GM19099 (cell line): Measurements from ENCODE around the gene TIGD1.
A peak's percentile ranks its signal among the peaks of the same experiment; 100 is the strongest.

Experiments
- POLR2A ChIP-seq: IDR thresholded peaks from 3 replicates; pipeline ENCODE4 v1.6.1; 2011; ENCODE audit warnings: low read depth; ENCODE audit not compliant: insufficient read length; ENCODE audit errors: extremely low read depth

The TIGD1 gene

DNA sequence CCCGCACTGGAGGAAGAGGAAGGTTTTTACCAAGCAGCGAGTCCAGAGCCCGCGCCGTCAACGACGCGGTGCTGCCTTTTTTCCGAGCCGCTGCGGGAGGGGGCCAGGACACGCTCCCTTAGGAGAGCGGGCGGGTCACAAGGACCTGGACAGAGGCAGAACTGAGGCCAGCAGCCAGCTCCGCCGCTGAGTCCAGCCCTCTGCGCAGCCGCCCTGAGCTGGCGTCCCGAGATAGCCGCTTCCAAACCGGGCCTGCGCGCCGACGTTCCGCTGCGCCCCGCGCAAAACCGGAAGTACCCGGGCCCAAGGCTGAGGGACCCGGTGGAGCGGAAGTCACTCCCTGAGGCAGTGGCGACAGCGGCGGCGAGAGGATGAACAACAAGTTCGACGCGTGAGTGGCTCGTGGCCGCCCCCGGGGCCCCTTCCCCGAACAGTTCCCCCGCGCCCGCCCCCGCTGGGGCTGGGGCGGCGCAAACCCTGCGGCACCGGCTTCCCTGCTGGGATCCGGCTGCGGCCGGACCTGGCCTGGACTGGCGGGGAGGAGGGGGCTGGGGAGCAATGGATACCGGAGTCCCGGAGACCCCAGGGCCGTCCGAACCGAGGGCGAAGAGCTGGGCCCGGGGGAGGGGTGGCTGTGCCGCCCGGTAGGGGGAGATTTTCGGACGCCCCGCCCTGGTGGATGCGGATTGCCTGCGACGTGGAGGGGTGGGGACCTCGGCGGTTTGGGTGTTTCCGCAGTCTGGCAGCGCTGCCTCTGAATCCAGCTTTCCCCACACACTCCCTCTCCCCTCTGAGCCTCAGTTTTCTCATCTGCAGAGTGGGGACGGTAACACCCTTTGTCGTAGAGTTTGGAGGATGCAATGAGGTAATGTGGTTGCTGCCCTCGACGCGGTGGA, at the start of gene TIGD1, which contains the start of gene EIF4E2:
TSS of gene TIGD1 (minus strand) at position 204 of the 896 bp plus-strand sequence. CDS start 675 bp downstream, outside the sequence.
TSS of gene EIF4E2 (plus strand) at position 336 of the 896 bp plus-strand sequence. CDS start at position 372, 36 bp downstream.
- TF ChIP-seq POLR2A, result peak; percentile 94

DNA sequence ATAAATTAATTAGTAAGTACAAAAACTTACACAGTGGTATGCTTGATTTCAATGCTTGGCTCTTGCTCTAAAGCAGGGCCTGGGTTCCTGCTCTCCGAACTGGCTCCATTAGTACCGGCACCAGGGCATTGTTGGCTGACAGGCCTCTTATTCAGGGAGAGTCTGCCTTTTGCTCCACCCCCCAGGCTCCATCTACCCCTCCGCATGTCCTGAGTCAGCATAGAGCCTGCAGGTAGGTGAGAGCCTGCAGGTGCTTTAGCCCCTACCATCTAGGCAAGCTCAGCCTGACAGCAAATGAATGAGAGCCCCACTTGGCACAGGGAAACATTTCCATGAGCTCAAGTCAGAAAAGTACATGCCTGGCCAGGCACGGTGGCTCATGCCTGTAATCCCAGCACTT, 47.9 kb upstream of the TIGD1 start:
- TF ChIP-seq POLR2A, result no peak

- no peak for TF ChIP-seq POLR2A
Measured at GRCh38 chr2:232597362-232598079, 47.2 kb upstream of the TIGD1 start.

DNA sequence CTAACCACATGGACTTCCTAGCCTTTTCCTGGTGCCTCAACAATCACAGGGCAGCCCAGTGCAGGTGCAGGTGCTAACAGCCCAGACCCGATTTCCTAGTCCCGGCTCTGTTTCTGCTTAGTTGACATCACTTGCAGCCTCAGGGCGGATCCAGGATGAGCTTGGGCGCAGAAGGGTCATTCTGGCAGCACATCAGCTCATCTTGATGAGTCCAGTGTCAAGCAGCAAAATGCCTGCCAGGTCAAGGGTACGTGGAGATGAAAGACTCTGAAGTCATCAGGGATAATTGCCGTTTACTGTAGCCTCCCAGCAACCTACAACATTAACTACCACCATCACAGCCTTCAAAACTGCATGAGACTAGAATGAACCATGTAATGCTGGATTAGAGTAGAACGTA, 43.6 kb upstream of the TIGD1 start:
- no peak for TF ChIP-seq POLR2A

- TF ChIP-seq POLR2A, result no peak
Measured at GRCh38 chr2:232592772-232593395, 42.5 kb upstream of the TIGD1 start.

- no peak for TF ChIP-seq POLR2A
Measured at GRCh38 chr2:232588680-232589585, 38.6 kb upstream of the TIGD1 start.

- no peak for TF ChIP-seq POLR2A
Measured at GRCh38 chr2:232588031-232588430, 37.7 kb upstream of the TIGD1 start.

- TF ChIP-seq POLR2A, result no peak
Measured at GRCh38 chr2:232587512-232587911, 37.2 kb upstream of the TIGD1 start.

DNA sequence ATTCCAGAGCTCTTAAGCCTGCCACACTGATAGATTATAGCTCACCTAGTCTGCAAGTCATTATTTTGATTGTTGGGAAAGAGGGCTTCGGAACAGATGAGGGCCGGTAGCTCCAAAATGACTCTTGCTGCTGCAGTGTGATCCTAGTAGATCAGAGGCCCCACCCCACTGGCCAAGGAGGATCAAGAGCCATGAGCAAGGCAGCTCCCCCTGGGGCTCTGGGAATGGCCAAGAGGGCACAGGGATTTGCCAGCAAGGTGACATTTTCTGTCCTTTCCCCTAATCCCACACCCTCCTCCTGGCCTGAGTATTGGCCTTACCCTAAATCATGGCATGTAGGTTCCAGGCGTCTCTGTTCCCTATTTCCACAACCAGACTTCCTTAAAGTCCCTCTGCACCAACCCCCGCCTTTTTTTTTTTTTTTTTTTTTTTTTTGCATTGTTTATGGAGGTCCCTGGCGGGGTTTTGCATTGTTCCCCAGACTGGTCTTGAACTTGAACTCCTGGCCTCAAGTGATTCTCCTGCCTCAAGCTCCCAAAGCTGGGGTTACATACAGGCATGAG, 36.7 kb upstream of the TIGD1 start:
- no peak for TF ChIP-seq POLR2A

DNA sequence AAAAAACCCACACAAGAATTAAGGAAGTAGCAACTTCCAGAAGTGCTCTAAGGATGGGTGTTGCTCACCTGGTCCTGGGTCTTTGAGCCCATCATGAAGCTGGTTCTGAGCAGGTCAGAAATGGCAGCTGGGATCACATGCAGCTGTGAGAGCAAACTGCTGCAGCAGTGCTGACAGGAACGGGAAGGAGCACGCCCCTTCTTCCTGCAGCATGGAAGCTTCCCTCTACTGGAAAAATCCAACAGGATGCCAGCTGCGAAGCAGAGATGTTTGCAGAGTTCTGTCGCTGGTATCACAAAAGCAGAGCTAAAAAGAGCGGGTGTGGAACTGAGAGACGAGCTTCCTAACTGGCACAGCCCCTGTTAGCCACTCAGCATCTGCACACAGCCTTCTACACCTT, 33.9 kb upstream of the TIGD1 start:
- TF ChIP-seq POLR2A, result no peak

GRCh38 chr2:232581725-232582124, 31.4 kb upstream of the TIGD1 start:
- TF ChIP-seq POLR2A, result no peak

- TF ChIP-seq POLR2A, result no peak
Measured at GRCh38 chr2:232580648-232580981, 30.3 kb upstream of the TIGD1 start.

- TF ChIP-seq POLR2A, result no peak
Measured at GRCh38 chr2:232578626-232579025, 28.3 kb upstream of the TIGD1 start.

DNA sequence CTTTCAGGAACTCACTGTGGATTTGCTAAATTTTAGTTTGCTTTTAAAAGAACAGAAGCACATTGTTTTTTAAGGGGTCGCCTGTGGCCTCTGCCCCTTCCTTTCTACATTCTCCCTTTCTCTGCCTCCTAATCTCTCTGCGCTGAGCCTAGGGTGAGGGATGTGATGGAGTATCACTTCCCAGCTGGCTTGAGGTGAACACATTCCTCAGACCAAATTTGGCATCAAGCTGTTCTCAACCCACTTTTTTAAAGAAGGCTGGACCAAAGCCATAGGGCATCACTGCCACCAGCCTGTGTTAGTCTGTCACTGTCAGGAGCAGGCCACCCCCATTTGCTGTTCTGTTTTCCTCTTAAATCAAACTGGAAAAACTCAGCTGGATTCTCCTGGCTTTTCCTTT, 27.5 kb upstream of the TIGD1 start:
- no peak for TF ChIP-seq POLR2A
